K562 (cell line): ENCODE measurements around the gene GP2. TPM values are rescaled to one million over a fixed set of nuclear protein-coding genes. Genes with fewer than 3 reads are reported as not detected.

ENCODE experiments used
- DPF2 ChIP-seq: fragments of 450-650 bp; IDR thresholded peaks from 2 replicates; pipeline ENCODE4 v1.6.1; 2016
- polyA plus RNA-seq, 8 experiments: library from polyadenylated mRNA; depleted of rRNA in 4 of 8; stranded (reverse) in 5 of 8; unstranded in 3 of 8; fragments of >200 nt; fragmentation: Nextera tagmentation in 2 of 8; fragmentation: Illumina TruSeq in 1 of 8; extraction: Ambion mirVana in 2 of 8; extraction: Trizol in 1 of 8; gene quantifications; 2 replicates each; pipeline versions ENCODE4 v1.2.1 to v1.2.3, GENCODE V29; 2011 to 2014; ENCODE audit warnings: inconsistent platforms in 1 of 8, missing spikeins in 1 of 8
- total RNA-seq, 7 experiments: library from RNA; depleted of rRNA in 6 of 7; stranded (reverse); fragments of >200 nt in 6 of 7; fragmentation: Illumina TruSeq in 2 of 7; extraction: Trizol in 2 of 7; gene quantifications; 2 replicates each; pipeline versions ENCODE4 v1.2.1 to v1.2.3, GENCODE V29; 2011 to 2021; ENCODE audit warnings: low replicate concordance in 1 of 7
- TF ChIP-seq, protein P1 (sequence below): fragments of 200-600 bp; sonication (generic); IDR thresholded peaks from one replicate; pipeline ENCODE4 v1.6.1; 2012; ENCODE audit warnings: mild to moderate bottlenecking, low read depth, low read length, inconsistent platforms
- TF ChIP-seq, protein P2 (sequence below): fragments of 250-450 bp; sonication (Bioruptor Pico); IDR thresholded peaks from 2 replicates; pipeline ENCODE4 v1.5.1; 2021; ENCODE audit warnings: mild to moderate bottlenecking
- TF ChIP-seq, protein P3 (sequence below): sonication (generic); formaldehyde crosslinking; IDR thresholded peaks from 2 replicates; pipeline ENCODE4 v1.8.0; 2022; ENCODE audit warnings: mild to moderate bottlenecking, missing genetic modification reagents, borderline replicate concordance

The GP2 gene
- total and polyA plus RNA-seq, 9 of the 15 experiments (the other 6 are each of a cell fraction or from before 2014, with no cell fraction given): 5.9 TPM; not detected in 8

DNA sequence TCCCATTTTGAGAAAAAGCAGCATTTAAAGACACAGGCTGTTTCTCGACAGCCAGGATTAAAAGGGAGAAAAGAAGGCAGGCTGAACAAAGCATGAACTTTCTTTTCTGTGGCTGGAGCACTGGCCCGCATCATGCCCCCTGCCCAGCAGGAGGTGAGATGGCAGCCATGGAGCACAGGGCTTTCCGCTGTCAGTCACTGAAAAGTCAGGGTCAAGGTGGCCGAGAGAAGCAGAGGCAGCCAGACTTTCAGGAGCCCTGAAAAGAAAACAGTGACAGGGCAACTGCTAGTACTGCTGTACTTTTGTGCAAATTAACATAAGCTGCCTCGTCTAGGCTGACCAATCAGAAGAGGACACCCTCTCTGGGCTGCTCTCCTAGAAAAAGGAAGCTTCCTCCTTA, 5.8 kb upstream of the GP2 start (continued):
- TF ChIP-seq, protein P1, sequence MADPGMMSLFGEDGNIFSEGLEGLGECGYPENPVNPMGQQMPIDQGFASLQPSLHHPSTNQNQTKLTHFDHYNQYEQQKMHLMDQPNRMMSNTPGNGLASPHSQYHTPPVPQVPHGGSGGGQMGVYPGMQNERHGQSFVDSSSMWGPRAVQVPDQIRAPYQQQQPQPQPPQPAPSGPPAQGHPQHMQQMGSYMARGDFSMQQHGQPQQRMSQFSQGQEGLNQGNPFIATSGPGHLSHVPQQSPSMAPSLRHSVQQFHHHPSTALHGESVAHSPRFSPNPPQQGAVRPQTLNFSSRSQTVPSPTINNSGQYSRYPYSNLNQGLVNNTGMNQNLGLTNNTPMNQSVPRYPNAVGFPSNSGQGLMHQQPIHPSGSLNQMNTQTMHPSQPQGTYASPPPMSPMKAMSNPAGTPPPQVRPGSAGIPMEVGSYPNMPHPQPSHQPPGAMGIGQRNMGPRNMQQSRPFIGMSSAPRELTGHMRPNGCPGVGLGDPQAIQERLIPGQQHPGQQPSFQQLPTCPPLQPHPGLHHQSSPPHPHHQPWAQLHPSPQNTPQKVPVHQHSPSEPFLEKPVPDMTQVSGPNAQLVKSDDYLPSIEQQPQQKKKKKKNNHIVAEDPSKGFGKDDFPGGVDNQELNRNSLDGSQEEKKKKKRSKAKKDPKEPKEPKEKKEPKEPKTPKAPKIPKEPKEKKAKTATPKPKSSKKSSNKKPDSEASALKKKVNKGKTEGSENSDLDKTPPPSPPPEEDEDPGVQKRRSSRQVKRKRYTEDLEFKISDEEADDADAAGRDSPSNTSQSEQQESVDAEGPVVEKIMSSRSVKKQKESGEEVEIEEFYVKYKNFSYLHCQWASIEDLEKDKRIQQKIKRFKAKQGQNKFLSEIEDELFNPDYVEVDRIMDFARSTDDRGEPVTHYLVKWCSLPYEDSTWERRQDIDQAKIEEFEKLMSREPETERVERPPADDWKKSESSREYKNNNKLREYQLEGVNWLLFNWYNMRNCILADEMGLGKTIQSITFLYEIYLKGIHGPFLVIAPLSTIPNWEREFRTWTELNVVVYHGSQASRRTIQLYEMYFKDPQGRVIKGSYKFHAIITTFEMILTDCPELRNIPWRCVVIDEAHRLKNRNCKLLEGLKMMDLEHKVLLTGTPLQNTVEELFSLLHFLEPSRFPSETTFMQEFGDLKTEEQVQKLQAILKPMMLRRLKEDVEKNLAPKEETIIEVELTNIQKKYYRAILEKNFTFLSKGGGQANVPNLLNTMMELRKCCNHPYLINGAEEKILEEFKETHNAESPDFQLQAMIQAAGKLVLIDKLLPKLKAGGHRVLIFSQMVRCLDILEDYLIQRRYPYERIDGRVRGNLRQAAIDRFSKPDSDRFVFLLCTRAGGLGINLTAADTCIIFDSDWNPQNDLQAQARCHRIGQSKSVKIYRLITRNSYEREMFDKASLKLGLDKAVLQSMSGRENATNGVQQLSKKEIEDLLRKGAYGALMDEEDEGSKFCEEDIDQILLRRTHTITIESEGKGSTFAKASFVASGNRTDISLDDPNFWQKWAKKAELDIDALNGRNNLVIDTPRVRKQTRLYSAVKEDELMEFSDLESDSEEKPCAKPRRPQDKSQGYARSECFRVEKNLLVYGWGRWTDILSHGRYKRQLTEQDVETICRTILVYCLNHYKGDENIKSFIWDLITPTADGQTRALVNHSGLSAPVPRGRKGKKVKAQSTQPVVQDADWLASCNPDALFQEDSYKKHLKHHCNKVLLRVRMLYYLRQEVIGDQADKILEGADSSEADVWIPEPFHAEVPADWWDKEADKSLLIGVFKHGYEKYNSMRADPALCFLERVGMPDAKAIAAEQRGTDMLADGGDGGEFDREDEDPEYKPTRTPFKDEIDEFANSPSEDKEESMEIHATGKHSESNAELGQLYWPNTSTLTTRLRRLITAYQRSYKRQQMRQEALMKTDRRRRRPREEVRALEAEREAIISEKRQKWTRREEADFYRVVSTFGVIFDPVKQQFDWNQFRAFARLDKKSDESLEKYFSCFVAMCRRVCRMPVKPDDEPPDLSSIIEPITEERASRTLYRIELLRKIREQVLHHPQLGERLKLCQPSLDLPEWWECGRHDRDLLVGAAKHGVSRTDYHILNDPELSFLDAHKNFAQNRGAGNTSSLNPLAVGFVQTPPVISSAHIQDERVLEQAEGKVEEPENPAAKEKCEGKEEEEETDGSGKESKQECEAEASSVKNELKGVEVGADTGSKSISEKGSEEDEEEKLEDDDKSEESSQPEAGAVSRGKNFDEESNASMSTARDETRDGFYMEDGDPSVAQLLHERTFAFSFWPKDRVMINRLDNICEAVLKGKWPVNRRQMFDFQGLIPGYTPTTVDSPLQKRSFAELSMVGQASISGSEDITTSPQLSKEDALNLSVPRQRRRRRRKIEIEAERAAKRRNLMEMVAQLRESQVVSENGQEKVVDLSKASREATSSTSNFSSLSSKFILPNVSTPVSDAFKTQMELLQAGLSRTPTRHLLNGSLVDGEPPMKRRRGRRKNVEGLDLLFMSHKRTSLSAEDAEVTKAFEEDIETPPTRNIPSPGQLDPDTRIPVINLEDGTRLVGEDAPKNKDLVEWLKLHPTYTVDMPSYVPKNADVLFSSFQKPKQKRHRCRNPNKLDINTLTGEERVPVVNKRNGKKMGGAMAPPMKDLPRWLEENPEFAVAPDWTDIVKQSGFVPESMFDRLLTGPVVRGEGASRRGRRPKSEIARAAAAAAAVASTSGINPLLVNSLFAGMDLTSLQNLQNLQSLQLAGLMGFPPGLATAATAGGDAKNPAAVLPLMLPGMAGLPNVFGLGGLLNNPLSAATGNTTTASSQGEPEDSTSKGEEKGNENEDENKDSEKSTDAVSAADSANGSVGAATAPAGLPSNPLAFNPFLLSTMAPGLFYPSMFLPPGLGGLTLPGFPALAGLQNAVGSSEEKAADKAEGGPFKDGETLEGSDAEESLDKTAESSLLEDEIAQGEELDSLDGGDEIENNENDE: no peak
- no peak for TF ChIP-seq DPF2
- TF ChIP-seq, protein P2, sequence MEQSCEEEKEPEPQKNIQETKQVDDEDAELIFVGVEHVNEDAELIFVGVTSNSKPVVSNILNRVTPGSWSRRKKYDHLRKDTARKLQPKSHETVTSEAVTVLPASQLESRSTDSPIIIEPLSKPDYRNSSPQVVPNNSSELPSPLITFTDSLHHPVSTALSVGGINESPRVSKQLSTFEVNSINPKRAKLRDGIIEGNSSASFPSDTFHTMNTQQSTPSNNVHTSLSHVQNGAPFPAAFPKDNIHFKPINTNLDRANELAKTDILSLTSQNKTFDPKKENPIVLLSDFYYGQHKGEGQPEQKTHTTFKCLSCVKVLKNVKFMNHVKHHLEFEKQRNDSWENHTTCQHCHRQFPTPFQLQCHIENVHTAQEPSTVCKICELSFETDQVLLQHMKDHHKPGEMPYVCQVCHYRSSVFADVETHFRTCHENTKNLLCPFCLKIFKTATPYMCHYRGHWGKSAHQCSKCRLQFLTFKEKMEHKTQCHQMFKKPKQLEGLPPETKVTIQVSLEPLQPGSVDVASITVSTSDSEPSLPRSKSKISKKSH (CRISPR knock-in tag): no peak
- TF ChIP-seq, protein P3, sequence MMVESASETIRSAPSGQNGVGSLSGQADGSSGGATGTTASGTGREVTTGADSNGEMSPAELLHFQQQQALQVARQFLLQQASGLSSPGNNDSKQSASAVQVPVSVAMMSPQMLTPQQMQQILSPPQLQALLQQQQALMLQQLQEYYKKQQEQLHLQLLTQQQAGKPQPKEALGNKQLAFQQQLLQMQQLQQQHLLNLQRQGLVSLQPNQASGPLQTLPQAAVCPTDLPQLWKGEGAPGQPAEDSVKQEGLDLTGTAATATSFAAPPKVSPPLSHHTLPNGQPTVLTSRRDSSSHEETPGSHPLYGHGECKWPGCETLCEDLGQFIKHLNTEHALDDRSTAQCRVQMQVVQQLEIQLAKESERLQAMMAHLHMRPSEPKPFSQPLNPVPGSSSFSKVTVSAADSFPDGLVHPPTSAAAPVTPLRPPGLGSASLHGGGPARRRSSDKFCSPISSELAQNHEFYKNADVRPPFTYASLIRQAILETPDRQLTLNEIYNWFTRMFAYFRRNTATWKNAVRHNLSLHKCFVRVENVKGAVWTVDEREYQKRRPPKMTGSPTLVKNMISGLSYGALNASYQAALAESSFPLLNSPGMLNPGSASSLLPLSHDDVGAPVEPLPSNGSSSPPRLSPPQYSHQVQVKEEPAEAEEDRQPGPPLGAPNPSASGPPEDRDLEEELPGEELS (CRISPR knock-in tag): no peak
- TF ChIP-seq, all 486 proteins: peak for 0
